Transverse colon (tissue), 4 donors: ENCODE data around the gene PRDM5. TPM values are rescaled to one million over a fixed set of nuclear protein-coding genes. Genes with fewer than 3 reads are reported as not detected.
A peak's percentile ranks its signal among the peaks of the same experiment; 100 is the strongest.

Source experiments
- DNase-seq: peaks from one replicate; pipeline ENCODE4 v3.0.0-alpha.2; 2019
- H3K27ac ChIP-seq, 4 donors: fragments of 200-600 bp; sonication (generic); 2 replicates each; pipeline ENCODE4 v1.5.1; 2016 to 2018; ENCODE audit warnings: inconsistent platforms in 4 of 4
- H3K27me3 ChIP-seq: fragments of 200-600 bp; sonication (generic); 2 replicates; pipeline ENCODE4 v1.5.1; 2017; ENCODE audit warnings: inconsistent platforms
- H3K36me3 ChIP-seq, 4 donors: fragments of 200-600 bp; sonication (generic); 2 replicates each; pipeline ENCODE4 v1.5.1; 2017 to 2019; ENCODE audit warnings: inconsistent platforms in 4 of 4
- H3K4me1 ChIP-seq, 4 donors: fragments of 200-600 bp; sonication (generic); 2 replicates each; pipeline ENCODE4 v1.5.1; 2017 to 2020; ENCODE audit warnings: inconsistent platforms in 4 of 4
- H3K4me3 ChIP-seq, 4 donors: fragments of 200-600 bp; sonication (generic); 1 replicate in 1 of 4; 2 replicates in 3 of 4; pipeline versions ENCODE4 v1.5.1 to v1.6.1; 2017 to 2019; ENCODE audit warnings: inconsistent platforms in 4 of 4
- H3K9me3 ChIP-seq, 2 donors: fragments of 200-600 bp; sonication (generic); 2 replicates each; pipeline ENCODE4 v1.5.1; 2017 to 2019; ENCODE audit warnings: inconsistent platforms in 2 of 2
- CTCF ChIP-seq, 5 experiments: fragments of 200-600 bp in 3 of 5; fragments of 450-650 bp in 2 of 5; sonication (generic) in 3 of 5; IDR thresholded peaks; 1 replicate in 2 of 5; 2 replicates in 3 of 5; pipeline ENCODE4 v1.5.1; 2016 to 2017; ENCODE audit warnings: antibody characterized with exemption in 5 of 5, inconsistent platforms in 3 of 5, mild to moderate bottlenecking in 2 of 5, moderate library complexity in 1 of 5
- EP300 ChIP-seq: sonication (generic); formaldehyde crosslinking; IDR thresholded peaks from one replicate; pipeline ENCODE4 v1.6.1; 2017; ENCODE audit warnings: antibody characterized with exemption, low read depth
- POLR2A ChIP-seq: fragments of 450-650 bp; IDR thresholded peaks from one replicate; pipeline ENCODE4 v1.6.1; 2016; ENCODE audit warnings: antibody characterized with exemption, mild to moderate bottlenecking, moderate library complexity
- POLR2AphosphoS5 ChIP-seq, 3 donors: sonication (generic); formaldehyde crosslinking; IDR thresholded peaks; one replicate each; pipeline ENCODE4 v1.6.1; 2016; ENCODE audit warnings: antibody characterized with exemption in 3 of 3
- WGBS, 2 donors: methylation state at CpG; one replicate each; pipeline ENCODE4 v1.1.5; 2018; ENCODE audit warnings: low coverage in 1 of 2; 5-methylcytosine and 5-hydroxymethylcytosine counted together
- in situ Hi-C, 4 donors: fragments of 200-750 bp; cut with MboI; loops; one replicate each; pipeline versions ENCODE4 v1.15.0 to v1.15.1; 2017; ENCODE audit warnings: low sequenced_read_pairs in 3 of 4, low pct_ligation_motif_present in 1 of 4, low pct_unique_long_range_greater_than_20kb in 1 of 4
- intact Hi-C: fragments of 100-400 bp; cut with DNase I; formaldehyde crosslinking; loops from one replicate; pipeline ENCODE4 v1.15.1; 2023; ENCODE audit warnings: low total_unique reads
- total RNA-seq, 4 donors: library from RNA; depleted of rRNA; stranded (reverse); fragments of >200 nt; gene quantifications; one replicate each; pipeline ENCODE4 v1.1.0, GENCODE V29; 2016

Gene PRDM5
- total RNA-seq, 4 donors from 2014 or later = 3.8 to 7.9 (median 6.9) TPM

GRCh38 chr4:120692964-120693363 is 229.6 kb downstream of the PRDM5 start:
- TF ChIP-seq EP300 (no peak), POLR2AphosphoS5 (IDR thresholded peaks at IDR 0.05) (peak in 1 of 3 donors; percentile 31)
- WGBS, 2 donors = 17 to 34% methylated on average over 2 of the region's 2 CpGs
- in situ Hi-C loops (no loop called here), intact Hi-C loops (no loop called here)
- Histone ChIP-seq H3K4me3 (no peak overlapping the region), H3K27ac (no peak overlapping the region), H3K4me1 (peaks cover 3 to 44% (median 12%) of the 10 kb centered on the region in 4 donors), H3K36me3 (no peaks in the 10 kb centered on the region), H3K27me3 (no peaks in the 10 kb centered on the region), H3K9me3 (no peaks in the 10 kb centered on the region)
- peak; percentile 23 for DNase-seq

GRCh38 chr4:120691536-120691935 is 231.0 kb downstream of the PRDM5 start:
- intact Hi-C loops (no loop called here), in situ Hi-C loops (no loop called here)
- DNase-seq = no peak
- Histone ChIP-seq H3K27ac (no peak overlapping the region), H3K4me1 (peaks cover 3 to 44% (median 12%) of the 10 kb centered on the region in 4 donors), H3K9me3 (no peaks in the 10 kb centered on the region), H3K36me3 (no peaks in the 10 kb centered on the region), H3K4me3 (no peak overlapping the region), H3K27me3 (no peaks in the 10 kb centered on the region)
- TF ChIP-seq POLR2AphosphoS5 (IDR thresholded peaks at IDR 0.05) = no peak
- no peak for TF ChIP-seq POLR2A
- no peak for TF ChIP-seq CTCF (IDR thresholded peaks at IDR 0.05)
- TF ChIP-seq EP300 = no peak

GRCh38 chr4:120691106-120691505 is 231.4 kb downstream of the PRDM5 start:
- Histone ChIP-seq H3K9me3 (no peaks in the 10 kb centered on the region), H3K4me3 (no peak overlapping the region), H3K36me3 (no peaks in the 10 kb centered on the region), H3K27me3 (no peaks in the 10 kb centered on the region), H3K4me1 (peaks cover 3 to 42% (median 12%) of the 10 kb centered on the region in 4 donors), H3K27ac (no peak overlapping the region)
- TF ChIP-seq POLR2A (no peak), POLR2AphosphoS5 (IDR thresholded peaks at IDR 0.05) (no peak), EP300 (no peak), CTCF (IDR thresholded peaks at IDR 0.05) (no peak)
- intact Hi-C loops = no loop called here
- DNase-seq = no peak
- in situ Hi-C loops = no loop called here

GRCh38 chr4:120688791-120689190 is 233.7 kb downstream of the PRDM5 start:
- no peak for DNase-seq
- H3K36me3 ChIP-seq = no peaks in the 10 kb centered on the region
- in situ Hi-C loops = no loop called here
- intact Hi-C loops = no loop called here
- no peaks in the 10 kb centered on the region for H3K27me3 ChIP-seq
- H3K27ac ChIP-seq = no peak overlapping the region
- H3K9me3 ChIP-seq = no peaks in the 10 kb centered on the region
- no peak for TF ChIP-seq CTCF (IDR thresholded peaks at IDR 0.05)
- no peak for TF ChIP-seq POLR2A
- no peak for TF ChIP-seq EP300
- no peak for TF ChIP-seq POLR2AphosphoS5 (IDR thresholded peaks at IDR 0.05)
- WGBS, 2 donors = 77 to 87% methylated on average over 3 of the region's 3 CpGs
- peaks cover 0 to 19% (median 6%) of the 10 kb centered on the region in 4 donors for H3K4me1 ChIP-seq
- no peak overlapping the region for H3K4me3 ChIP-seq

- in situ Hi-C loops (no loop called here), intact Hi-C loops (no loop called here)
- DNase-seq = no peak
- Histone ChIP-seq H3K27me3 (no peaks in the 10 kb centered on the region), H3K36me3 (no peaks in the 10 kb centered on the region), H3K4me3 (no peak overlapping the region), H3K9me3 (no peaks in the 10 kb centered on the region), H3K4me1 (no peaks in the 10 kb centered on the region), H3K27ac (no peak overlapping the region)
- 78 to 89% methylated on average over 1 to 2 of the region's 2 CpGs for WGBS, 2 donors
- TF ChIP-seq POLR2A = no peak
- TF ChIP-seq CTCF (IDR thresholded peaks at IDR 0.05) = no peak
- TF ChIP-seq POLR2AphosphoS5 (IDR thresholded peaks at IDR 0.05) = no peak
Measured at GRCh38 chr4:120685756-120686278, 236.7 kb downstream of the PRDM5 start.
